Limb (tissue), 2 donors: Measurements from ENCODE around the gene TEKT3.

Experiments used
- DNase-seq, 2 donors: peaks; one replicate each; pipeline ENCODE4 v3.0.0-alpha.2; 2016; ENCODE audit errors: extremely low spot score in 2 of 2

TEKT3 gene

GRCh38 chr17:15350777-15351477 lies 9.5 kb upstream of the TEKT3 start:
- no peak for DNase-seq

GRCh38 chr17:15349119-15349518 lies 7.7 kb upstream of the TEKT3 start:
- DNase-seq, result no peak

- DNase-seq, result no peak
Measured at GRCh38 chr17:15348021-15348420, 6.6 kb upstream of the TEKT3 start.

- DNase-seq, result no peak
Measured at GRCh38 chr17:15346066-15346595, 4.7 kb upstream of the TEKT3 start.

- no peak for DNase-seq
Measured at GRCh38 chr17:15343749-15344148, 2.4 kb upstream of the TEKT3 start.

GRCh38 chr17:15342460-15342859 lies 1.1 kb upstream of the TEKT3 start:
- DNase-seq, result no peak

GRCh38 chr17:15341966-15342365 lies 569 bp upstream of the TEKT3 start:
- DNase-seq, result no peak

- DNase-seq, result peak in 1 of 2 donors; percentile 33
Measured at GRCh38 chr17:15340966-15341365, 431 bp downstream of the TEKT3 start.

GRCh38 chr17:15335446-15335845 lies 6.0 kb downstream of the TEKT3 start:
- DNase-seq, result no peak

- no peak for DNase-seq
Measured at GRCh38 chr17:15334266-15334665, 7.1 kb downstream of the TEKT3 start.

- no peak for DNase-seq
Measured at GRCh38 chr17:15332338-15332737, 9.1 kb downstream of the TEKT3 start.

GRCh38 chr17:15323131-15323530 lies 18.3 kb downstream of the TEKT3 start:
- DNase-seq, result no peak

GRCh38 chr17:15321556-15322251 lies 19.7 kb downstream of the TEKT3 start:
- DNase-seq, result no peak

GRCh38 chr17:15319452-15320010 lies 21.9 kb downstream of the TEKT3 start:
- no peak for DNase-seq

- no peak for DNase-seq
Measured at GRCh38 chr17:15311996-15312395, 29.4 kb downstream of the TEKT3 start.

- DNase-seq, result no peak
Measured at GRCh38 chr17:15309793-15310192, 31.6 kb downstream of the TEKT3 start.

- no peak for DNase-seq
Measured at GRCh38 chr17:15309236-15309635, 32.2 kb downstream of the TEKT3 start.

GRCh38 chr17:15308758-15309157 lies 32.6 kb downstream of the TEKT3 start:
- no peak for DNase-seq

- DNase-seq, result no peak
Measured at GRCh38 chr17:15307710-15308111, 33.7 kb downstream of the TEKT3 start.

GRCh38 chr17:15303851-15304250 lies 37.5 kb downstream of the TEKT3 start:
- no peak for DNase-seq

- DNase-seq, result no peak
Measured at GRCh38 chr17:15303268-15303667, 38.1 kb downstream of the TEKT3 start.

- DNase-seq, result no peak
Measured at GRCh38 chr17:15301845-15302244, 39.6 kb downstream of the TEKT3 start.

GRCh38 chr17:15298176-15298575 lies 43.2 kb downstream of the TEKT3 start:
- no peak for DNase-seq
